Ammon's horn (tissue), 1 donor: Measurements from ENCODE around the gene GRK5.

Experiments used
- DNase-seq: peaks from one replicate; pipeline ENCODE4 v3.0.0-alpha.2; 2016; ENCODE audit warnings: low spot score

GRK5 gene

DNA sequence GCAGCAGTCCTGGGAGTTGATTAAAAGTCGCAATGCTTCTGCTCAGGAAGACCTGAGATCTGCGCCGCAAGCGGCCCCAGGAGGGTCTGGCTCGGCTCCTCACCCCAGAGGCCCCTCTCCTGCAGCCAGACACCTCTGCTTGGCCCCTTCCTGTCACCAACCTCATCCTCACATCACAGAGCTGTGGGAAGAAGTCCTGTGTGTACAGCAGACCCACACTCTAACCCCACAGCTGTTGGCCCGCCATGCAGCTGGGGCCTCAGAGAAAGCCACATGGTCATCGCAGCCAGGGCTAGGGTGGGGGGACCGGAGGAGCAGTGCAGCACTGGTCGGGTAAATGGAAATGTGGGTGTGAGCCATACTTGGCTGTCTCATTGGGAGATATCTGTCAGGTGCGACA lies 237.5 kb downstream of the GRK5 start:
- DNase-seq = no peak

GRCh38 chr10:119445311-119445934 lies 238.1 kb downstream of the GRK5 start:
- peak; percentile 91 for DNase-seq

DNA sequence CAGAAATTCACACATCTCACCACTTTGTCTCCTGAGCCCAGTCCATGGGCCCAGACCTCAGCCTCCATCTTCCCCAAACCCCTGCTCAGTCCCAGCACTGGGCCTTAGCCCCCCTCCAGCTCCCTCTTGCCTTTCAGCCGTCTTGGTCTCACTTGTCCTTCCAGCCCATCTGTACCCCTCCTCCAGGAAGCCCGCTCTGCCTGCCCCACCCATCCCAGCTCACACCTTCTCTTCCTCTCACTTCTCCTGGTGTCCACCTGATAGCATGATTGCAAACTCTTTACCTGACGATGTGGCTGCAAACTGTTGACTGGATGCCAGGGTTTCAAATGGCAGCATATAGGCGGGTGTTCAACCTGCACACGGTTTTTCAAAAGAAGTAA lies 238.6 kb downstream of the GRK5 start:
- no peak for DNase-seq

DNA sequence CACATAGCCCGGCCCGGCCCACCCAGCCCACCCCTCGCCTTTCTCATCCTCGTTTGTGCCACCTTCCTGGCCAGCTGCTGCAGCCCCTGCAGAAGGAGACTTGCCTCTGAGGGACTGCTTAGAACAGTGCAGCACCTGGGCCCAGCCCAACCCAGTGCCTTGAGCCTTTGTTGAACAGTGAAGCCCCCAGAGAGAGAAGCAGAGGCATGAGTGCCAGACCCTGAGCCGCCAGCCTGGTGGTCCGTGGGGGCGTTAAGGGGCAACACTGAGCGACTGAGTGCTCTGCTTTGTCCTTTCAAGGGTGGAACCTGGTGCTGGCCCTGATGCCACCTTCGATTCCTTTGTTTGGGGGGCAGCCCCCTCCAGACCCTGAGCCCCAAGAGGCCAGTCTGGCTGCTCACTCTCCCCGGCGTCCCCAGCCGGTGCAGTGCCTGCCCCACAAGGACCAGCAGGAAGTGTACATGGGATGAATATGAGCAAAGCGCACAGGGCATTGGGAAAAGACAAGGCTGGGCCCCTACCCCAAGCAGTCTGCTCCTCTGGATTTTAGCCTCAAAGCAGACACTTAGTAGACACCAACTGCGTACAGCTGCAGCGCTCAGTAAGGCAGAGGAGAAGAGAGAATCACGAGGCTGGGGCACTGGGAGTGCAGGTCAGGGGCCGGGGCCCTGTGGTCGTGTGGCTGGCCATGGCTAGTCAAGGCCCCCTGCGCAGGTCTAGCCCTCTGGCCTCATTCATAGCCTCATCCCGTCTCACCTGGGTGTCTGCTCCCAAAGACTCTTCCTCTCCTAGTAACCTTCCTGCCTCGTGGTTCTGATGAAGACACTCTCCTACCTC lies 239.3 kb downstream of the GRK5 start:
- no peak for DNase-seq

- no peak for DNase-seq
Observed at GRCh38 chr10:119447421-119447820, 240.1 kb downstream of the GRK5 start.

DNA sequence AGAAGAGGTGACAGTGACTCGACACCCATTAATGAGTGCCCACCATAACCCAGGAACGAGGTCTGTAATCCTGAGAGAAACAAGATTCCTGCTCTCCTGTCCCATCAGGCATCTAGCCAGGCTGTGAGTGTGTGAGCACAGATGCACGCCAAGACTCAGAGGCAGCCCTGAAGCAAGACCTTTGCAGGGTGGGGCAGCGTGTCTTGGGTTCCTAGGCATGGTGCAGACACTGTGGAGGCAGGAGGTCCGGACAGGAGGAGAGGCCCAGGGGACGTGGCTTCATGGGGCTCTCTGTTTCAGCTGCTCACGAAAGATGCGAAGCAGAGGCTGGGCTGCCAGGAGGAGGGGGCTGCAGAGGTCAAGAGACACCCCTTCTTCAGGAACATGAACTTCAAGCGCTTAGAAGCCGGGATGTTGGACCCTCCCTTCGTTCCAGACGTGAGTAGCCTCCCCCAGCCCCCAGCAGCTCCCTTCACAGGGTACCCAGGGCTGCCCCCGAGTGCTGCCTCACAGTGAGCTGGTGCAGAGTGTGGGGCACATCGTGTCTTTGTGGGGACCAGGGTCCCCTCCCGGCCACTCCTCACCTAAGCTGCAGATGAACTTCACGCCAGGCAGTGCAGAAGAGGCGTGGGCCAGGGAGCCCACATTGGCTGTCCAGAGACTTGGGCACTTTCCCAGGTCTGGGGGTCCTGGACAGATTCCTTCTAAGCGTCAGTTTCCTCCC lies 240.6 kb downstream of the GRK5 start:
- no peak for DNase-seq

DNA sequence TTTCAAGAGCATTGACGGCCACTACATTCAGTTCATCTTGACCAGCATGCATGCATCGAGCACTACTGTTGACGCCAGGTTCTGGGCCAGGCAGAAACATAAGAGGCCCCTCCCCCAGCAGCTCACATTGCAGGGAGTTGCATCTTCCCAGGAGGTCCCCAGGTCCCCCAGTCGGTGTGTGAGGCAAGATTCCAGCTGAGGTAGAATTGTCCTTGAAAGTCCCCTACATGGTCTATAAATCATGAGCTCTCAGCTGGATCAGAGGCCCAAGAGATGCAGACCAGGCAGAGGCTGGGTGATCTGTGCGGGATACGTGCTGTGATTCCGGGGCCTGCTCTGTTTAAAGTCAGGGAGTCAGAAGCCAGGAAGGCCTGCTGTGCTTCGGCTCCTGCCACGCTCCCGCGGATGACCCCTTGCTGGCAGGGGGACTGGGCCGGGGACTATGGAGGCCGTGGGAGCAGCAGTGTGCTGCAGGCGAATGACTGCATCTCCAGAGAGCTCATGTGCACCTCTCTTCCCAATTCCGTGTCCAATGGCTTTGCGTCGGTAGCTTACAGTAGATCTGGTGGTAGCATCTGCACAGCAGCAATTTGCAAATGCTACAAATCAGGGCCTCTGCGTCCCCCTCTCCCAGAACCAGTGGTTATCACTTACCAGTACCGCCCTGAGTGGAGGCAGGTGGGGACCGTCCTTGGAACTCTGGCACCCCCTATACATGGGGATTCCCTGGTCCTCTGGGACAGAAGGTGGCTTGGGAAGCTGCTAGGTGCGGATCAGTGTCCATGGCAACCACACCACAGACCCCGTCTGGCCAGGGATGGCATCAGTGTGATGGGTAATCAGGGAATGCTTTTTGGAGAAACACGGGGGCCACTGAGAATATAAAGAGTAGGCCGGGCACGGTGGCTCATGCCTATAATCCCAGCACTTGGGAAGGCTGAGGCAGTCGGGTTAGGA lies 241.5 kb downstream of the GRK5 start:
- no peak for DNase-seq

DNA sequence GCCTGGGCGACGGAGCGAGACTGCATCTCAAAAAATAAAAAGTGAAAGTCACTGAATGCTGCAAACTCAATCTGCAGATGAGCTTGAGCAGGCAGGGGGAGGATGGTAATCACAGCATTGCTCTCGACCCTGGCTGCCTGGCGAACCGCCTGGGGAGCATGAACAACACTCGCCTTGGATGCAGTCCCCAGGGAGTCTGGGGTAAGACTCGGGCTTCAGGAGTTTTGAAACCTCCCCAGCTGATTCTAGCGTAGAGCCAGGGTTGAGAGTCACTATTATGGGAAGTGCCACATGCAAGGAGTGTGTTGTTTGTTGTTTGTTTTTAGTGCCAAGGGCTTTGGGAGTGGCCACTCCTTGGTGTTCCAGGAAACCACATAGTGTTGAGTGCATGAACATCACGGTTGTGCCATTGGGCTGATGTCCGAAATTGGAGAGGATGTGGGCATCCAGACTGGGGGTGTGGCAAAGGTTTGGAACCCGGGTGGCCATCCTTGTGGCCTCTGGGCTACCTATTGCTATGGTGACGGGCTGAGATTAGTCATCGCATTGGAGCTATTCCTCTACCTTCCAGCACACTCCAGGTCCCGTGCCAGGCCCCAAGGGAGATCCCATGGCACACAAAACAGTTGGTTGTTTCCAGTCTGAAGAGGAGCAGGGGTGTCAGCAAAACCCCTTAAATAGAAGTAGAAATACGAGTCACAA lies 242.5 kb downstream of the GRK5 start:
- no peak for DNase-seq

GRCh38 chr10:119450606-119451299 lies 243.4 kb downstream of the GRK5 start:
- DNase-seq = no peak

DNA sequence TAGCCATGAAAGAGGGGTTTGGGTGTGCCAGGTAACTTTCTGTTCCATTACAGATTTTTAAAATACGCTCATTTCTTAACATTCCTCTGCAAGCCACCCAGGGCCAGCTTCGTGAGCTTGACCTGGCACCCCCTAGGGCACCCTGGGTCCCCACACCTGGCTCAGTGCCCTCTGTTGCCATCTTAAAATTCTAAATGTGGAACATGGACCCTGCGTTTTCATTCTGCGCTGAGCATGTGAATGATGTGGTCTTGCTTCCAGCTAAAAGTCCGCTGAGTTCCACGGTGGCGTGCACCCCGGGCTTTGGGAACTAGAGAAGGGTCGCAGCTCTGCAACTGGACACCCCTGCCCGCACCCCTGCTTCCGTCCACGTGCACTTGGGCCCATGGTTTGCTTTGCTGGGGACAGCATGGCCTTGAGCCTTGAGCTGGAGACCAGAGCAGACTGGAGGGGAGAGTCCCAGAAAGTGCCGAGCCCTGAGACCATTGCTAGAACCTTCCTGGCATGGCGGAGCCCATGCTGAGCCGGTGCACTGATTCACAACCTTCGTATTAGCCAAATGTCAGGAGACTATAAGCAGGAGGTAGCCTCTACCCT lies 244.0 kb downstream of the GRK5 start:
- DNase-seq = no peak

DNA sequence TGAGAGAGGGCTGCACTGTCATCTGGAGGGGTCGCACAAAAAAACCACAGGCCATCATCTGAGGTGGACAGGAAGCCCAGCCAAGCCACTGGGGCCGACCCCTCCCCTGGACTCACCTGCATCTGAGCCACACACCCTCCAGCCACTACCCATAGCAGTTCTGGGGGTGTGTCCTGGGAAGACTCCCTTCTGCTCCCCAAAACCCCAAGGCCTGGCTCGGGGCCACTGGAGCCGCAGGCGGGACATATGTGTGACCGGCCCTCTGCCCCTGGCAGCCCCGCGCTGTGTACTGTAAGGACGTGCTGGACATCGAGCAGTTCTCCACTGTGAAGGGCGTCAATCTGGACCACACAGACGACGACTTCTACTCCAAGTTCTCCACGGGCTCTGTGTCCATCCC lies 245.0 kb downstream of the GRK5 start:
- no peak for DNase-seq

DNA sequence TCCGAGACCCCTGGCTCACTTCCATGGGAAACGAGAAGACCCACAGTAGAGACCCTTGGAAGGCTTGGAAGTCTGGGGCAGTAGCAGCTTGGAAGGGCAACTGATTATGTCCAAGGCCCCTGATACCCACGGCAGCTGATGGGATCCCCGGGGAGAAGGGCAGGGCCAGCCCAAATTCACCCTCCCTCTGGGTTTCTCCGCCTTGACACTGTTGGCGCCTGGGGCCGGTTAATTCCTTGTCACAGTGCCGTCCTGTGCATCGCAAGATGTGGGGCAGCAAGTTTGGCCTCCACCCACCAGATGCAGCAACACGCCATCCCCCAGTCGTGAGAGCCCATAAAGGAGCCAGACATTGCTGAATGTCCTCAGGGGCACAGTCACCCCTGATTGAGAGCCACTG lies 245.9 kb downstream of the GRK5 start:
- DNase-seq = no peak

GRCh38 chr10:119454316-119454715 lies 246.9 kb downstream of the GRK5 start:
- DNase-seq = no peak

DNA sequence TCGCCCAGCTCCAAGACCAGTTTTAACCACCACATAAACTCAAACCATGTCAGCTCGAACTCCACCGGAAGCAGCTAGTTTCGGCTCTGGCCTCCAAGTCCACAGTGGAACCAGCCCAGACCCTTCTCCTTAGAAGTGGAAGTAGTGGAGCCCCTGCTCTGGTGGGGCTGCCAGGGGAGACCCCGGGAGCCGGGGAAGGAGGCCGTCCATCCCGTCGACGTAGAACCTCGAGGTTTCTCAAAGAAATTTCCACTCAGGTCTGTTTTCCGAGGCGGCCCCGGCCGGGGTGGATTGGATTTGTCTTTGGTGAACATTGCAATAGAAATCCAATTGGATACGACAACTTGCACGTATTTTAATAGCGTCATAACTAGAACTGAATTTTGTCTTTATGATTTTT lies 247.6 kb downstream of the GRK5 start:
- no peak for DNase-seq

- DNase-seq = no peak
Observed at GRCh38 chr10:119455609-119456434, 248.5 kb downstream of the GRK5 start.

DNA sequence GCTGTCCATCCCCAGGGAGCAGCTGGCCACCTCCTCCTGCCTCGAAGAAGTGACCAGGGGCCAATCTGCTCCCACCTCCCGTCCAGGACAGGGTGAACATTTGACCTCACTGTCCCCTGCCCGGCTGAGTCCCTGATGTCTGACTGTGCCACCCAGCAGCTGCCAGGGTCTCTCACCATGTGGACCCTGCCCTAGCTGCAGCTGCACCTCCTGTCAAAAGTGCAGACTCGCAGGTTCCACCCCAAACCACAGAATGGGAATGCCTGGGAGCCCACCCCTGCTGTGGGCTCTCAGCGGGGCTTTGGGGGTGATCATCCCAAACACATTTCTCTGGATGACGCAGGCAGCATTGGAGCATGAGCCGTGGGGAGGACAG lies 249.1 kb downstream of the GRK5 start:
- no peak for DNase-seq

DNA sequence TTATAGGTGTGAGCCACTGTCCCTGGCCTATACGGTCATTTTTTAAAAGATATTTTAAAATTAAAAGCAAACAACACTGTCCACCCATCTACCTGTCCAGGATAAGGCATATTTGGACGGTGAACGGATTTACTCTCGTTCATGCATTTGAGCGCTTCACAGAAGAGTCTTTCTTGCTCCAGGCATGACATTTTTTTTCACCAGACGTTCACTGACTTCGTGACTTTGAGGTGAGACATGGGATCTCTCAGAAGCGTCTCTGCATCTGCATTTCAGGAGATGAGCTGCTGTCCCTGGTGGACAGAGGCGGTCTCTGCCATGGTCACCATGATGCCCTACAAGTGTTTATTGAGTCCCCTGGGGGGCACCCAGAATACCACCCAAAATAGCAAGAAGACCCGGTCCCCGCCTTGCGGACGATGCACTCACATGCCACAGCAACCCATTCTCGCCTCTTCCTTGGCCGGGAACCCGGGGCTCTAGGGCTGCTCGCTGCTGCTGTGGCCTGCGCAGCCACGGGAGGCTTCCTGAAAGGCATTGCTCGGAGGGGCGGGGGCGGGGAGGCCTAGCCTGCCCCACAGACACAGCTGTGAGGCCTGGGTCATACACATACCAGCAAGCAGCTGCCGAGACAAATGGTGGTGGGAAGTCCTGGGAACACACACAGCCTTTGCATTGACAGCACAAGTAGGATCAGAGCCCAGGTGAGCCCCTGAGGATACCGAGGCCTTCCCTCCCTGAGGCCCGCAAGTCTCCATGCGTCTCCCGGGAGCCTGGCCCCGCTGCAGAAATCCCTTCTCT lies 250.8 kb downstream of the GRK5 start:
- DNase-seq = no peak

DNA sequence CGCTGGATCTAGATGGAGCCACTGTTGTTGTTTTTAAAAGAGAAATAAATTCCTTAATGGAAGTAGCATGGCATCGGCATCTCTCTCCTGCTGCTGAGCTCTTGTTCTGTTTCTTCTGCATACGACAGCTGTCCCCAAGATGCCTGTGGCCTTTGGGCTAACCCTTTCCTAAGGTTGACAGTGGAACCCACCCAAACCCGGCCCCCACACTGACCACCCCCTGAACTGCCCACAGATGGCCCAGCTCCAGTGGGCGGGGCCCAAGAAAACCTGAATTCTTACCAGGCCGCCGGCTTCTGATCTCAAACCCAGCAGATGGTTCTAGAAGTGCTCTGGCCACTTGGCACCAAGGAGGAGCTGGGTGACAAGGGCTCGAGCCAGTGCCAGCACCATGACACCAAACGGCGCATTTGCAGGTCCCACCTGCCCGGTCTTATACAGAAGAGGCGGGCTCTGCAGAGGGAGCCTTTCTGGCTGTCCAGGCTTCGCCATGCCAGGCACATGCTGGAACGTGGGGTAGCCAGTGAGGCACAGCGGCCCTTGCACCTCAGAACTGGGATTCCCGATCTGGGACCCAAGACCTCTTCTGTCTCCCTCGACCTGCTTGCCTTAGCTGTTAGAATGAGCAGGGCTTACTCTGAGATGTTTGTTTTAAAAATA lies 252.4 kb downstream of the GRK5 start:
- DNase-seq = no peak
